Common myeloid progenitor, CD34-positive (primary cell): Measurements from ENCODE around the gene WDPCP.

Experiments
- CTCF ChIA-PET: fragments of 350-600 bp; sonication (Branson Sonifier 250); formaldehyde crosslinking; loops from one replicate; lab custom pipeline; 2021; ENCODE audit warnings: antibody characterized with exemption; lab: Charles Lee
- POLR2A ChIA-PET: fragments of 350-600 bp; sonication (Branson Sonifier 250); formaldehyde crosslinking; loops from one replicate; lab custom pipeline; 2021; ENCODE audit warnings: antibody characterized with exemption; lab: Charles Lee
- DNase-seq, 3 donors: peaks; one replicate each; pipeline versions ENCODE4 v3.0.0 to v3.0.0-alpha.2; 2013
- H3K27ac ChIP-seq, 2 experiments: 1 replicate in 1 of 2; 2 replicates in 1 of 2; pipeline ENCODE4 v1.7.0; 2013; ENCODE audit warnings: inconsistent platforms in 2 of 2, low read length in 2 of 2, mild to moderate bottlenecking in 2 of 2, low read depth in 1 of 2, moderate library complexity in 1 of 2; ENCODE audit not compliant: severe bottlenecking in 2 of 2, insufficient read depth in 1 of 2, poor library complexity in 1 of 2
- H3K27me3 ChIP-seq, 5 experiments: replicated peaks in 2 of 5; 1 replicate in 3 of 5; 2 replicates in 2 of 5; pipeline versions ENCODE4 v1.6.1 to v1.7.0; 2013; ENCODE audit warnings: low read length in 4 of 5, mild to moderate bottlenecking in 2 of 5, moderate library complexity in 2 of 5, inconsistent platforms in 1 of 5; ENCODE audit not compliant: insufficient read depth in 5 of 5, control insufficient read depth in 4 of 5
- H3K36me3 ChIP-seq, 4 experiments: 1 replicate in 2 of 4; 2 replicates in 2 of 4; pipeline versions ENCODE4 v1.6.1 to v1.7.0; 2013; ENCODE audit warnings: low read length in 3 of 4, control low read depth in 1 of 4, mild to moderate bottlenecking in 1 of 4; ENCODE audit not compliant: control insufficient read depth in 4 of 4, insufficient read depth in 4 of 4
- H3K4me1 ChIP-seq, 4 experiments: 1 replicate in 3 of 4; 2 replicates in 1 of 4; pipeline versions ENCODE4 v1.6.1 to v1.7.1; 2013; ENCODE audit warnings: low read length in 3 of 4, mild to moderate bottlenecking in 3 of 4, control low read depth in 1 of 4, inconsistent platforms in 1 of 4, moderate library complexity in 1 of 4; ENCODE audit not compliant: control insufficient read depth in 4 of 4, insufficient read depth in 4 of 4; ENCODE audit errors: control extremely low read depth in 1 of 4
- H3K4me3 ChIP-seq, 7 experiments: 1 replicate in 4 of 7; 2 replicates in 3 of 7; pipeline versions ENCODE4 v1.5.1 to v1.7.0; 2013; ENCODE audit warnings: mild to moderate bottlenecking in 7 of 7, low read length in 6 of 7, moderate library complexity in 6 of 7, inconsistent platforms in 2 of 7, low read depth in 2 of 7, control low read depth in 1 of 7; ENCODE audit not compliant: insufficient read depth in 4 of 7, control insufficient read depth in 1 of 7; ENCODE audit errors: extremely low read depth in 1 of 7
- H3K9me3 ChIP-seq, 5 experiments: 1 replicate in 4 of 5; 2 replicates in 1 of 5; pipeline versions ENCODE4 v1.6.1 to v1.7.1; 2013; ENCODE audit warnings: low read length in 4 of 5, mild to moderate bottlenecking in 2 of 5, inconsistent platforms in 1 of 5, low read depth in 1 of 5, moderate library complexity in 1 of 5; ENCODE audit not compliant: control insufficient read depth in 4 of 5, insufficient read depth in 2 of 5; ENCODE audit errors: control extremely low read depth in 1 of 5
- WGBS: methylation state at CpG from one replicate; pipeline ENCODE4 v1.1.5; 2013; ENCODE audit not compliant: insufficient coverage; 5-methylcytosine and 5-hydroxymethylcytosine counted together

WDPCP gene

GRCh38 chr2:63590626-63591408 is 2.5 kb upstream of the WDPCP start:
- peak in 2 of 3 donors; percentile 23 to 35 for DNase-seq
- no peaks in the 10 kb centered on the region for H3K9me3 ChIP-seq
- ChIA-PET POLR2A (no interaction called here), CTCF (interaction anchor here (1.2 to 1.8 kb wide), 2 partner anchors 103 to 270 kb away, joined by 3 to 4 read pairs; no protein-coding TSS in a partner anchor)
- H3K27me3 ChIP-seq, result no peaks in the 10 kb centered on the region
- H3K4me3 ChIP-seq, result peak overlapping the region in 1 of 7 experiments; percentile 1
- H3K36me3 ChIP-seq, result peaks cover 6 to 29% (median 15%) of the 10 kb centered on the region in 4 experiments
- WGBS, result 0% methylated on average over 1 of the region's 3 CpGs
- H3K4me1 ChIP-seq, result peaks cover 12 to 40% (median 27%) of the 10 kb centered on the region in 4 experiments
- H3K27ac ChIP-seq, result no peak overlapping the region

DNA sequence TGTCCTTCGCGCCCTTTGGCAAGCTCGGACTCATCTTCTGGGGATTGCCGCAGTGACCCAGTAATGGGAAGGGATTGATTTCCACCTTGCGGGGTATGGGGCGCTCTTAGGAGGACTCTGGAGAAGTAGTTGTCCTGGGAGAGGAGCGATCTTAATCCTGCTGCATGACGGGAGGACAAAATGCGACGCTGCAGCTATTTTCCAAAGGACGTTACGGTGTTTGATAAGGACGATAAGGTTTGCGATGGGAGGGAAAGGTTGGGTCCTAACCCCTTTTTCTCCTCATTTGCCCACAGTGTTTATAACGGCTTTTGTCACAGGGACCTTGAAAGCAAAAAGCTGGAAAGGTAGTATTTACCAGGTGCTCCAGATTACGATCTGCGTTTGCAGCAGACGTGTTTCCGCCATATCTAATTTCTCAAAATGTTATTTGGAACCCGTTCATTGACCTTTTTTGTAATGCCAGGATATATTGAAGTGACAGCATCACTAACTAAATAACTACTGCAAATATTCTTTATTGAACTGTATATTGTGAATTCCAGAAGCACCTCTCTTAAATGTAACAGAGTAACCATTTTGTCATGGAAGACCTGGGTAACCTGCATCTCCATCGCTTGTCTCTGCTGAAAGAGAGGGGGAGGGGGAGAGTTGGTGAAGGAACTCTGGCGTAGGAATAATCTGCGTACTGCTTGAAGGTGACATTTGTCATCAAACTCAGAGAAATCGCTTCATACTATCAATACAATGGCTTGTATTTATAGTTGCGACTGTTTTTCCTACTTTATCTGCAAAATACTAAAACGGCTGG is 1.1 kb upstream of the WDPCP start:
- DNase-seq, result peak in 2 of 3 donors; percentile 14 to 21

GRCh38 chr2:63587814-63588384 is 378 bp downstream of the WDPCP start:
- CTCF ChIA-PET, result no interaction called here
- WGBS, result 0% methylated on average over 23 of the region's 33 CpGs
- POLR2A ChIA-PET, result interaction anchor here (0.7 to 1.8 kb wide), 3 partner anchors 11 to 259 kb away, joined by 3 to 7 read pairs (median 4); partner anchors contain the start of gene UGP2

More for the DNA sequence above, 1.1 kb upstream of the WDPCP start:
- Histone ChIP-seq H3K36me3 (peaks cover 1 to 16% (median 4%) of the 10 kb centered on the region in 4 experiments), H3K27ac (peak overlapping the region; percentile 57 to 86), H3K4me3 (peak overlapping the region; percentile 92 to 100 (median 96)), H3K4me1 (peaks cover 12 to 40% (median 27%) of the 10 kb centered on the region in 4 experiments), H3K27me3 (no peaks in the 10 kb centered on the region), H3K9me3 (no peaks in the 10 kb centered on the region)
- ChIA-PET POLR2A (interaction anchor here (1.8 kb wide), 1 partner anchor 10 kb away, joined by 7 read pairs; no protein-coding TSS in a partner anchor), CTCF (interaction anchor here (1.8 kb wide), 1 partner anchor 272 kb away, joined by 4 read pairs; no protein-coding TSS in a partner anchor)
- 0% methylated on average over 9 of the region's 26 CpGs for WGBS

DNA sequence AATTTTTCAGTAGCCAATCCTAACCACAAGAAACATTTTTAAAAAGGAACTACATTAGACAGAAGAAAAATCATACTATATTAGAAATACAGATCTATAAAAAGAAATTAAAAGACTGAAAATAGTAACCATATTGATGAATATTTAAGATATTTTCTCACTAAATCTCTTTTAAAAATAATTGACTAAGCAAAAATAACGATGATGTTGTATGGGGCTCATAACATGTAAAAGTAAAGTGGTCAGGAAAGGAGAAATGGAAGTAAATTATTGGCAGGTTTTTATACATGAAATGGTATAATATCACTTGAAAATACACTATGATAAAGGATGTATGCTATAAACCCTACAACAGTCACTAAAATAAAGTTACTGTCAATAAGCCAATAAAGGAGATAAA is 5.4 kb downstream of the WDPCP start:
- peaks cover 0 to 13% (median 7%) of the 10 kb centered on the region in 4 experiments for H3K4me1 ChIP-seq
- POLR2A ChIA-PET, result no interaction called here

More at GRCh38 chr2:63587814-63588384, 378 bp downstream of the WDPCP start:
- Histone ChIP-seq H3K4me1 (peaks cover 12 to 40% (median 27%) of the 10 kb centered on the region in 4 experiments), H3K27ac (peak overlapping the region; percentile 81 to 86), H3K9me3 (no peaks in the 10 kb centered on the region), H3K4me3 (peak overlapping the region; percentile 92 to 100 (median 96)), H3K36me3 (peaks cover 0 to 5% (median 0%) of the 10 kb centered on the region in 4 experiments), H3K27me3 (no peaks in the 10 kb centered on the region)
- no peak for DNase-seq

GRCh38 chr2:63581298-63581961 is 6.8 kb downstream of the WDPCP start:
- 100% methylated on average over 4 of the region's 5 CpGs for WGBS
- no peak for DNase-seq
- Histone ChIP-seq H3K27ac (no peak overlapping the region), H3K27me3 (no peaks in the 10 kb centered on the region), H3K36me3 (no peaks in the 10 kb centered on the region), H3K4me1 (peaks cover 0 to under 1% (median 0%) of the 10 kb centered on the region in 4 experiments), H3K4me3 (no peak overlapping the region), H3K9me3 (peaks cover 0 to 2% (median 0%) of the 10 kb centered on the region in 5 experiments)
- ChIA-PET CTCF (no interaction called here), POLR2A (no interaction called here)

More for the DNA sequence above, 5.4 kb downstream of the WDPCP start:
- CTCF ChIA-PET, result interaction anchor here (0.9 kb wide), 1 partner anchor 272 kb away, joined by 3 read pairs; no protein-coding TSS in a partner anchor
- Histone ChIP-seq H3K27ac (no peak overlapping the region), H3K9me3 (peaks cover 0 to 2% (median 0%) of the 10 kb centered on the region in 5 experiments), H3K27me3 (no peaks in the 10 kb centered on the region), H3K4me3 (no peak overlapping the region), H3K36me3 (no peaks in the 10 kb centered on the region)
- no peak for DNase-seq
- no CpG with 5 or more reads among the region's 1 CpG for WGBS

DNA sequence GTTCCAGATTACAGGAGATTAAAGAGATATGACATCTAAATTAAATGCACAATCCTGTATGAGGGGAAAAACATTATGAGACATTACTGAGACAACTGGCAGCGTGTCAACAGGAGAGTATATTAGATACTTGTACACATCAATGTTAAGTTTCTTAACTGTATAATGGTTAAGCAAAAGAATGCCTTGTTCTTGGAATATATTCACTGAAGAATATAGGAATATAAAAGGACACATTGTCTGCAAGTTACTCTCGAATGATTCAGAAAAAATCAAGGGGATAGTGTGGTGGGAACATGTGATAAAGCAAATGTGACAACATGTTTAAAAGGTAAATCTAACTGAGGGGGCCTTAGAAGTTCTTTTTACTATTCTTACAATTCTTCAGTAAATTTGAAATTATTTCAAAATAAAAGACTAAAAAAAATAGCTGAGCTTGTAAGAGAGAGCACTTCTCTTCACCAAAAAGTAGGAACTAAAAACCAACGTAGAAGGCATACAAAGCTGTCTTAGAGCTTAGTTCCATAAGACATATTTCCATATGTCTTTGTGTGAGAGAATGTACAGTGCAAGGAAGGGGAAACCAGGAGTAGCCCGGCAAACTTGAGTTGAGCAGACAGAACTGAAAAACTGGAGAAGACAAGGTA is 7.5 kb downstream of the WDPCP start:
- ChIA-PET CTCF (no interaction called here), POLR2A (no interaction called here)
- 100% methylated on average over 2 of the region's 4 CpGs for WGBS
- Histone ChIP-seq H3K36me3 (no peaks in the 10 kb centered on the region), H3K9me3 (peaks cover 0 to 2% (median 0%) of the 10 kb centered on the region in 5 experiments), H3K4me3 (no peak overlapping the region), H3K4me1 (no peaks in the 10 kb centered on the region), H3K27me3 (no peaks in the 10 kb centered on the region), H3K27ac (no peak overlapping the region)
- DNase-seq, result no peak
